Islet precursor cell (in vitro differentiated cells): ENCODE results near the gene DAB1.

Experiments used
- DNase-seq: peaks from one replicate; pipeline ENCODE4 v3.0.0-alpha.2; 2018

Gene DAB1

GRCh38 chr1:57156907-57157306 lies 267.0 kb downstream of the DAB1 start:
- DNase-seq = no peak

DNA sequence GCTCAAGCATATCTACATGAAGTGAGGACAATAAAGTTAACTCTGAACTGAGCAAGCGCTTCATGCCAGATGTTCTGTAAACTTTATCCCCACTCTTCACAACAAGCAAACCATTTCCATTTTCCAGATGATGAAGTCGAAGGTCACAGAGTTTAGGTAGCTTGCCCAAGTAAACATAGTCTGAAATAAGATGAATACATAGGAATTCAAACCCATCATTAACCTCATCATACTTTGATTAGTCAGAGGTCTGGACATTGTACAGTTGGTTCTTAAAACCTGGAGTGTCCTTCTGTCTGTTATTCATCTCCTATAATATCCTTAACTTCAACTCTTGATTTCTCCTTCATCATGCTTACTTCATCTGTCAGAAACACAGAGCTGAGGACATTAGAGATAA lies 277.8 kb downstream of the DAB1 start:
- DNase-seq = no peak

DNA sequence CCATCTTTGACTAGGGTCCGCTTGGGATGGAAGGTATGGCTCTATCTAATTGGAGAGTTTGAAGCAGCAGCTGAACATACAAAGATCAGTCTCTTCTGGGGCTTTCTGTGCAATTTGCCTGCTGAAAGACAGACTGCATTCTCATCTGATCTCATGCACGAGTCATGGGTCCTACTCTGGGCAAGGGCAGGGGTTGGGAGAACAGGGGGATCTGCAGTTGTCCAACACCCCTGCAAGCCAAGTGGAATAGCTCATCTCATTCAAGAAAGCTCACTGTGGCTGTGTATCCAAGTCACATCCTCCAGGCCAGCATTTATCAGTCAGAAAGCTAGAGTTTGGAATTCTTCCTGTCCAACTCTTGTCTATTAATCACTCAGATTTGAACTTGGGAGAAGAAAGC lies 280.9 kb downstream of the DAB1 start:
- peak; percentile 69 for DNase-seq

DNA sequence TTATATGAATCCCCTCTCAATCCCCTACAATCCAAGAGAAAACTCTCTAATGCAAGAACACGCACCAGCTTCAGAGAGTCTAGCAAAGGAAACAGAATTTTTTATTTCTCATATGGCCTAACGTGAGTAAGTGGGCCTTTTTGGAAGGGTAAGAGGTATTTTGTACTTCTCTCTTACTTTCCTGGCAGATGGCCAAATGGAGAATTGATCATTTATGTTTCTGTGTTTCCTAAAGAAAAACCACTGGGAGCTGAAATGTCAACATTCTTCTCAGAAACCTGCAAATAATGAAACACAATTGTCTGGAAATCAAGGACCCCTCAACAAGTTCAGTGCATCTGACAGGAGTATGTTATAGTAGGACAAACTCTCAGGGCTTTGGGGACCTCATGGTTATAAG lies 281.7 kb downstream of the DAB1 start:
- DNase-seq = no peak

DNA sequence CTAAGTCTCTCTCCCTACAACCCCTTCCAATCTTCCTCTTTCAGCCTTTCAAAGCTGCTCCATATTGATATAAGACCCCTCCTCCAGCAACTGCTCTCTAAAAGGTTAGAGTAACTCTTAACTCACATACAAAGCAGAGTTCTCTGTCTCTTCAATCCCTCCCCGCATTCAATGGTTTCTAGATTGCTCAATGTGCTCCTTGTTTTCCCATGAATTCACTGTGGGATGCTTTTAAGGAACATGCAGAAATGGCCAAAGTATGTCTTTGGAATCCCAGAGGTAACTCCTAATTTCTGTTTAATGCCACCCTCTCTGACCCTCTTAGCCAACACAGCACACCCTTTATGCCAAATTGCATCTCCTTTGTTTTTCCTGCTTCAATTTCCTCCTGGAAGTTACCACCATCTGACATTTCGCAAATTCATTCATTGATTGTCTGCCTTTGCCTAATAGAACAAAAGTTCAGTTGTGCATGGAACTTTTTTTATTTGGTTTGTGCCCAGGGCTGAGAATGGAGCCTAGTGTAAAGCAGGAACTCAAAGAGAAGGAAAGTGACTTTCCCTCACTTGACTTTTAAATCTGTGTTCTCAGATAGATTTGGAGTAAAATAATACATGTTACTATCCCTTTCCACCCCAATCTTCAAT lies 285.3 kb downstream of the DAB1 start:
- DNase-seq = no peak

GRCh38 chr1:57137980-57138379 lies 285.9 kb downstream of the DAB1 start:
- no peak for DNase-seq

GRCh38 chr1:57134803-57135202 lies 289.1 kb downstream of the DAB1 start:
- DNase-seq = no peak

- no peak for DNase-seq
These were observed 290.2 kb downstream of the DAB1 start for GRCh38 chr1:57133686-57134085.

DNA sequence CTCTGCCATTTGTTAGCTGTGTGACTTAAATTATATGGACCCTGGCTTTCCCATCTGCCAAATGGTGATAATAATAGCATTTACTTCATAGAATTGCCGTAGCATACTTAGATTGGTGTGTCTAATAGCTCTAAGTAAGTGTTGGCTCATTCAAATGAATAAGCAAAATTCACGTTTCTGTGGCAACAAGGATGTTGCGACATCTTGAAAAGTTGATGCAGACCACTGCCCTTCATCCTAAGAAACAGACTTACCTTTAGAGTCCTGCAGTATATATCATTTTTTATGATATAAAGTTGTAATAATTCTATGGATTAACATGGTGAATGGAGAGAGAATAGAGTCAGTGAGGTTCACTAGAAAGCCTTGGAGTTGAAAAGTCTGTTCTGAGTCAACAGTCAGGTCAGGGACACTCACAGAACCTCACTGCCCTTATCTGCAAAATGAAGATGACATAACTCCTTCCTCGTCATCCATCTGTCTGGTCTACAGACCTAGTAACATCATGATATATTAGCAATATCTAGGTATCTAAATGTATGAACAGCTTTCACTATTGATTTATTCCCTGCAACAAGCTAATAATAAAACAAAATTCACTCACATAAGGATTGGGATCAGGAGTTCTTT lies 290.8 kb downstream of the DAB1 start:
- DNase-seq = no peak

GRCh38 chr1:57131701-57132394 lies 292.0 kb downstream of the DAB1 start:
- DNase-seq = no peak

- DNase-seq = no peak
These were observed 292.6 kb downstream of the DAB1 start for GRCh38 chr1:57131257-57131656.

DNA sequence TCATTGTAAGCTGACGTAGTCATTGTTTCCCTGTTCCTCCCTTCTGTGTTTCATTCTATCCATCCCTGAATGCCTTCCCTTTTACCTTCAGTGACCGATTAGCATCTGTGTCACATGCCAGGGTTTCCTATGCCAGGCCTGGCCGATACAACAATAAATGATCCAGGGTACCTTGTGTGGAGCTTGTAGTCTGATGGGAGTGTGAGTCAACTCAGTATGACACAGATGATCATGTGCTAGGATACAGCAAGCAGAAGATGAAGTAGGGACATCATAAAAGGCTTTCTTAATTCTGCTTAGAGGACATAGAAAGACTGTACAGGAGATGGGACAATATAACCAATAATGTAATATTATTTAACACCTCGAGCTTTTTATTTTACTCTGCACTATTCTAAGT lies 294.0 kb downstream of the DAB1 start:
- no peak for DNase-seq

DNA sequence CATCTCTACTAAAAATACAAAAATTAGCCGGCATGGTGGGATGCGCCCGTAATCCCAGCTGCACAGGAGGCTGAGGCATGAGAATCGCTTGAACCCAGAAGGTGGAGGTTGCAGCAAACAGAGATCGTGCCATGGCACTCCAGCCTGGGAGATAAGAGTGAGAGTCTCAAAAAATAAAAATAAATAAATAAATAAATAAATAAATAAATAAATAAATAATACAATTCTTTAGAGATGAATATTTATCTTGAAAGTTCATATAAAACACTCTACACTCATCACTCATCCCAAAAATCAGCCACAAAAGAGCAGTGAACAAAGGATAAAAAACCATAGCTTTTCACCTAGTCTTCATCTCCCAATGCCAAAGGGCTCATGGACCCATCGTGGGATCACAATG lies 295.9 kb downstream of the DAB1 start:
- DNase-seq = no peak

DNA sequence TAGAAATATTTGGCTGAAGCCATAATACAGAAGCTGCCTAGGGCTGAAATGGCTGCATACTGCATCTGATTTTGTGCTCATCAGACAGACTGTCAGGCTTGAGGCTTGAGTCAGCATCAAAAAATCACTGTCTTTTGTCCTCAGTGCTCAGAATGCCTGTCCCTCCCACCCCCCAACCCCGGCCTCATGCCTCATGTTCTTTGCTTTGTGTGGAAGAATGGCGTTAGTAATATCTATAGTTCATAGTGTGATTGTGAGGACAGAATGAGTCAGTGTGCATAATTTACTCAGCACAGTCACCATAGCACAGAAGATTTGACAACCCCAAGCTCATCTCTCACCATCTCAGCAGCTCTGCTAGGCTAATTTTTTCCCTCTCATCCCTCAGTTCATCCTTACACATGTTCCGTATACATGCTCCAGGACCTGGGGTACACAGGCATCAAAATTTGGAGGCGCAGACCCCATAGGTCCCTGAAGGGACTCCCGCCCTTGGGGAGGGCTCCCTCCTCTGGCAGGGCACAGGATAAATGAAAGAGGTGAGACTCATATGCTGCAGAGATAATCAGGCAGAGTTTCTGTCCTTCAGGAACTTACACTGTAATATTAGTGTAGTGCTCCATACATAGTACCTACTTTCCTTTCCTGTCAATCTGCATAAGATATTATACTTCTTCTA lies 299.0 kb downstream of the DAB1 start:
- DNase-seq = no peak

DNA sequence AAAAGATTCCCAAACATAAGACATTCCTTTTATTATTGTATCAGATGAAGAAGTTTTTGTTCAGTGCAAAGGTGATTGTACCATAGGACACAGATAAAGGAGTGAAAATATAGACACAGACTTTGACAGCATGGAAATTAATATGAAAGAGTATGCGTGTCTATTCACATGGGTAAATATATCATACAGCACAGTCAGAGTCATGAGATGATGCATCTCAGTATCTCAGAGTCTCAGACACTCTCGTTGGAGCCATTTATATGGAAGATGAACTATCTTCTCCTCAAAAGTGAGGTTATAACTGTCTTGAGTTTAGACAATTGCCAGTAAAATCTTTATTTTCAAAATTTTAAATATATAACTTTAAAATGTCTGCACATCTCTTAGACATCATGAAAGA lies 299.7 kb downstream of the DAB1 start:
- DNase-seq = no peak

DNA sequence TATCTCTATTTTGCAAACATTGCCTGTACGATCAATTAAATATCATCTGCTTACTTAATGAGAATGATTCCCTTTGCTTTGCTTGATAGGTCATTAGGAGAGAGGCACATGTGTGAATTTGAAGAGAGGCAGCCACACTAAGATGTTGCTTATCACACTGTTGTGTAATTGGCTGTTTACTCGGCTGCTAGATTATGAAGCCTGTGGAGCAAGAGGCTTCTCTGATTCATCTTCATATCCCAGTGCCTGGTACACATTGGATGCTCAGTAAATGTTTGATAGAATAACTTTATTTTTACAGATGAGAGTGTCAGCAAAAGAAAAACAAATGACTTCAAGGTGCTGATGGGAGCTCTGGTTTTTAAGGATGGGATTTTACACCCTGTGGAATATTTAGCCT lies 301.8 kb downstream of the DAB1 start:
- no peak for DNase-seq

GRCh38 chr1:57118948-57119603 lies 304.8 kb downstream of the DAB1 start:
- DNase-seq = no peak

DNA sequence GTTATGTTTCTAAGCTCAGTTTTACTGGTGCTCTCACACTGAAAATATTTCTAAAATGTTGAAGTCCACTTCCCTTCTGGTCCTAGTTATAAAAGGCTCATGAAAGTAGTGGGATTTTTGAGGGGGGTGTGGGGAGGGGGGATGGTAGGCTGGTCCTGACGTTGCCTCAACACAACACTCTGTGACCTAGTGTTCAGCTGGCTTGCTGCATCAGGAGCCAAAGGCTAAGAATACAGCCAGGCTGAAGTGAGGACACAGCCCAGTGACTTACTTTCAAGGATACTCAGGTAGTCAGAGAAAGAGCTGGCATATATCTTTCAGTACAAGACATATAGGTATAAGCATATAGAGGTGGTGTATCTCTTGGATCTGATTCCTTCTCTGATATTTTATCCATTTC lies 306.1 kb downstream of the DAB1 start:
- no peak for DNase-seq

- no peak for DNase-seq
These were observed 307.0 kb downstream of the DAB1 start for GRCh38 chr1:57116871-57117270.

GRCh38 chr1:57115030-57115614 lies 308.7 kb downstream of the DAB1 start:
- no peak for DNase-seq

GRCh38 chr1:57112148-57112547 lies 311.7 kb downstream of the DAB1 start:
- DNase-seq = peak; percentile 88

GRCh38 chr1:57111175-57111574 lies 312.7 kb downstream of the DAB1 start:
- DNase-seq = no peak

DNA sequence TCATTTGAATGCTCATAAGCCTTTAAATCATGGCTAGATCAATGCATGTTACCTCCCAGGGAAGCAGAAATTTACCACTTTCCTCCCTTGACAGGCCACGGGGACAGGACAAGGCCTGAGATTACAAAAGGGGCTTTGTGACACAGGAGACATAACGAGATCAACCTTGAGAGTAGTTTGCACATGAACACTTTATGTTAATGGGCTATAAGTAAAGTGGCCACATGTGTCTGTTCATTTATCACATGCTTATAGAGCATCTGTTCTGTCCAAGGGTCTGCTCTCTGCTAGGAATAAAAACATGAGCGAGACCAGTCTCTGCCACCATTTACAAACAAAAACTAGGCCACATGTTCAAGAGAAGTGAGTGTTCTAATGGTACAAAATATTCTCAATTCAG lies 314.0 kb downstream of the DAB1 start:
- no peak for DNase-seq
